Retinal pigment epithelial cell (primary cell): Measurements from ENCODE around the gene VIT.

Experiments
- DNase-seq: peaks from one replicate; pipeline ENCODE4 v3.0.0-alpha.2; 2010; ENCODE audit warnings: low read depth
- H3K4me3 ChIP-seq: 2 replicates; pipeline ENCODE4 v1.5.1; 2011; ENCODE audit warnings: mild to moderate bottlenecking, low read length, control low read depth, moderate library complexity
- CTCF ChIP-seq: conservative IDR thresholded peaks from 2 replicates; pipeline ENCODE4 v1.5.1; 2011; ENCODE audit warnings: low read depth, low read length, control low read depth, inconsistent platforms

Gene VIT

GRCh38 chr2:36801088-36801487, 104.6 kb downstream of the VIT start:
- no peak for TF ChIP-seq CTCF
- no peak overlapping the region for H3K4me3 ChIP-seq
- no peak for DNase-seq

GRCh38 chr2:36802952-36803351, 106.4 kb downstream of the VIT start:
- no peak for TF ChIP-seq CTCF
- no peak for DNase-seq
- no peak overlapping the region for H3K4me3 ChIP-seq

- no peak for TF ChIP-seq CTCF
- H3K4me3 ChIP-seq: no peak overlapping the region
- no peak for DNase-seq
Observed at GRCh38 chr2:36805635-36806224, 109.2 kb downstream of the VIT start.

GRCh38 chr2:36807223-36807886, 110.8 kb downstream of the VIT start:
- DNase-seq: no peak
- TF ChIP-seq CTCF: no peak
- H3K4me3 ChIP-seq: no peak overlapping the region

GRCh38 chr2:36808386-36809068, 112.0 kb downstream of the VIT start:
- TF ChIP-seq CTCF: no peak
- no peak for DNase-seq
- H3K4me3 ChIP-seq: no peak overlapping the region

GRCh38 chr2:36809069-36809445, 112.5 kb downstream of the VIT start:
- no peak overlapping the region for H3K4me3 ChIP-seq
- TF ChIP-seq CTCF: no peak
- DNase-seq: no peak

GRCh38 chr2:36811071-36811470, 114.6 kb downstream of the VIT start:
- no peak for TF ChIP-seq CTCF
- no peak overlapping the region for H3K4me3 ChIP-seq
- no peak for DNase-seq
